Ishikawa (cell line): ENCODE measurements around the gene THRAP3.

Experiments
- CEBPB ChIP-seq: IDR thresholded peaks from 2 replicates; pipeline ENCODE4 v1.6.1; 2012
- EGR1 ChIP-seq: IDR thresholded peaks from 2 replicates; pipeline ENCODE4 v1.6.1; 2012
- MAX ChIP-seq: IDR thresholded peaks from 2 replicates; pipeline ENCODE4 v1.6.1; 2012
- REST ChIP-seq: IDR thresholded peaks from 2 replicates; pipeline ENCODE4 v1.6.1; 2012; ENCODE audit warnings: low read depth, mild to moderate bottlenecking
- TAF1 ChIP-seq: IDR thresholded peaks from 2 replicates; pipeline ENCODE4 v1.6.1; 2012; ENCODE audit warnings: low read depth, mild to moderate bottlenecking
- YY1 ChIP-seq: IDR thresholded peaks from 2 replicates; pipeline ENCODE4 v1.6.1; 2012; ENCODE audit warnings: low read depth

- no peak for TF ChIP-seq YY1
- no peak for TF ChIP-seq CEBPB
- TF ChIP-seq REST, result no peak
- no peak for TF ChIP-seq MAX
- TF ChIP-seq EGR1, result peak; percentile 41; the same call in 1 of the 2 replicates
- no peak for TF ChIP-seq TAF1
Measured at GRCh38 chr1:36306210-36306901, 82.1 kb downstream of the THRAP3 start, which contains the start of gene SH3D21.
